GM10847 (cell line): Measurements from ENCODE around the gene RFX2.

Experiments
- POLR2A ChIP-seq: IDR thresholded peaks from 2 replicates; pipeline ENCODE4 v1.6.1; 2011; ENCODE audit not compliant: insufficient read length; ENCODE audit errors: extremely low read depth

RFX2 gene

DNA sequence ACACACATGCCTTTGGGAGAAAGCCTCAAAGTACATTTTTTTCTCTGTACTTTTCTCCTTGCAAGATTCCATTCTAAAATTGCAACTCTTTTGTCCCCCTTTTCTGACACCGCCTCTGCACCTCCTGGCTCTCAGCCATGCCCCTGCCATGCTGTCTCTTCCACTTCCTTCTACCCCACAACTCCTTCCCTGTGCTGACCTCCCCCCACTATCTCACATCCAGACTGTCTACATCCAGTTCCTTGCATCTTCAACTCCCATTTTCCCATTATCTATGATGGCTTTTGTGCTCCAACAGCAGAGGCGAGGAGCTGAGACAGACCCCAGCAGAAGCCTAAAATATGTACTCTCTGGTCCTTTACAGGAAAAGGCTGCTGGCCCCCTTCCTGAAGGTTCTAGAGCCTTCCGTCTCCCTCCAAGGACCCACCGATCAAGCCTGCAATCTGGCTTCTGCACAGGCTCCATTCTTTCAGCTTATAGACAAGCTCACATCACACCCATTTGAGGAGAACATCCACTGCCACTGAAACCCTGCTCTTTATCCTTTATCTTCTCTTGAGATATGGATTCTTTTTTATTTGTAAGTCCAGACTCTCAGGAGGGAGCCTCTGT is 50.2 kb downstream of the RFX2 start:
- no peak for TF ChIP-seq POLR2A

DNA sequence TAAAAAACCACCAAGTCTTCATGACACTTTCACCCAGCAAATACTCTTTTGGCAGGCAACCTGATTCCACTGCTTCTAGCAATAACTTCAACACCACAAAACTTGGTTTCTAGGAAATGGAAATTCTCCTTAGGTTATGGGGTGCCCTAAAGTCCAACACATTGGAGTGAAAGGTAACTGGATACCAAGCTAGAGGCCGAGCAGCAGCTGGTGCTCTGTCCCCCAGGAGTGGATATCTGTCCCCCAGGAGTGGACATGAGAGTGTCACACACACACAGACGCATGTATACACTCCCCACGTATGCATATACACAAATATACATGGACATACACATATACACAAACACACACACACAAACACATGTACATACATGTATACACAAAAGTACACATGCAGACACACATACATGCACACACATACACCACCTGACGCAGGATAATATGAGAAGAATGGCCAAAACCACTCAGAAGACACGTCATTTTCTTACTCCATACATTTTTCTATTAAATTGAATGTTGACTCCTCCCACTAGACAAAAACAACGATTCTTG is 50.8 kb downstream of the RFX2 start:
- TF ChIP-seq POLR2A, result no peak

DNA sequence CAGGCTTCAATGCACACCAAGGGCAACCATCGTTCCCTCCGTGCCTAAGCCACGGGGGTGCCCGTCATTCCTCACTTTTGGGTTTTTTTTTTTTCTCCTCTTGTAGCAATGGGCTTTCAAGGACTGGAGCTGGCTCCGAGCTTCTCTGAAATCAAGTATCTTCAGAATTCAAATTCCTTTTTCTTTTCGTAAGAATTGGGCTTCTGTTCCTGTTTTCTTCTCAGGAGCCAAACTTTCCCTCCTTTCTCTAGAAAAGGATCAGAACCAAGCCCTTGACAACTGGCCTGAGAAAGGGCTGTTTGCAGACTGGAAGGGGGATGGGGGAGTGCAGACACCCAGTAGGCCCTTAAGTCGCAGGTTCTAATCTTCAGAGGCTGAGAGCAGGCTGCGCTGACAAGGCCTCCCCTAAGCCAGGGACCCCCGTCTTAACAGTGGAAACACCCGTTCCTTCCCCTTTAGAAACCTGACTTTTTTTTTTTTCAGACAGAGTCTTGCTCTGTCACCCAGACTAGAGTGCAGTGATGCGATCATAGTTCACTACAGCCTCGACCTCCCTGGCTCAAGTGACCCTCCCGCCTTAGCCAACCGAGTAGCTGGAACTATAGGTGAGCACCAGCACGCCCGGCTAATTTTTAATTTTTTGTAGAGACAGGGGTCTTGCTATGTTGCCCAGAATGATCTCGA is 51.6 kb downstream of the RFX2 start:
- TF ChIP-seq POLR2A, result no peak

DNA sequence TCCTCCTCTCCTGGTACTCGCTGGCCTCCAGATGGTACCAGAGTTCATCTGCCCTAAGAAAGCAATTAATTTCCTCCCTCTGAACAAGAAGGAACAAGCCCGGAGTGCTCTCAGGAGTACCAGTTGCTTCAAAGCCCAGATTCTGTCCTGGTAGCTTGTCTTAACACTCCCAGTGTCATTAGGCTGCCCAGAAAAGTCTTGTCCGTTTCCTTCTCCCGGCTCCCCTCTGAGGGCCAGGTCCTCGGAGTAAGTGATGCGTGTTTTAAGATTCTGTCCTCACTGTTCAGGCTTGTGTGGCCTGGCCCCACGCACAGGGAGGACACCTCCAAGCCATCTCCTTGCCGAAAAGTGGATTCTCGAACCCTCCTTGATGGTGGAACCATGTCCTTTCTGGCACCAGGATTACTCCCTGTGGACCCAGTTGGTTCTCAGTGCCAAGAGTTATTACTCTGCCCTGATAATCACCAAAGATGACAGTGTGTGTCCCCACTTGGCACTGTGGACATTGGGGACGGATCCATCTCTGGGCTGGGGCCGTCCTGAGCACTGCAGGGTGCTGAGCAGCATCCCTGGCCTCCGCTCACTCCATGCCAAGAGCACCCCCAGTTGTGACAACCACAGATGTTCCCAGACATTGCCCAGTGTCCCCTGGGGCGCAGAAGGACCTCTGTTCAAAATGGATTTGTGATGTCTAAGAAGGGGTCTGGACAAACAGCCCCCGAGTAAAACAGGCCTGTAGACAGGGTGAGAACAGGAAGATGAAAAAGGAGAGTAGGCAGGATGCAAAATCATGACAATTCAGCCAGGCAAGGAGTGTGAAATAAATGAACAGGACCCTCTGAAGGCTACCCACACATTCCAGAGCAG is 52.4 kb downstream of the RFX2 start:
- TF ChIP-seq POLR2A, result no peak

- no peak for TF ChIP-seq POLR2A
These were observed 53.3 kb downstream of the RFX2 start for GRCh38 chr19:6056801-6057650.

- no peak for TF ChIP-seq POLR2A
These were observed 54.0 kb downstream of the RFX2 start for GRCh38 chr19:6056282-6056741.

GRCh38 chr19:6055013-6055795 is 55.1 kb downstream of the RFX2 start:
- TF ChIP-seq POLR2A, result no peak

DNA sequence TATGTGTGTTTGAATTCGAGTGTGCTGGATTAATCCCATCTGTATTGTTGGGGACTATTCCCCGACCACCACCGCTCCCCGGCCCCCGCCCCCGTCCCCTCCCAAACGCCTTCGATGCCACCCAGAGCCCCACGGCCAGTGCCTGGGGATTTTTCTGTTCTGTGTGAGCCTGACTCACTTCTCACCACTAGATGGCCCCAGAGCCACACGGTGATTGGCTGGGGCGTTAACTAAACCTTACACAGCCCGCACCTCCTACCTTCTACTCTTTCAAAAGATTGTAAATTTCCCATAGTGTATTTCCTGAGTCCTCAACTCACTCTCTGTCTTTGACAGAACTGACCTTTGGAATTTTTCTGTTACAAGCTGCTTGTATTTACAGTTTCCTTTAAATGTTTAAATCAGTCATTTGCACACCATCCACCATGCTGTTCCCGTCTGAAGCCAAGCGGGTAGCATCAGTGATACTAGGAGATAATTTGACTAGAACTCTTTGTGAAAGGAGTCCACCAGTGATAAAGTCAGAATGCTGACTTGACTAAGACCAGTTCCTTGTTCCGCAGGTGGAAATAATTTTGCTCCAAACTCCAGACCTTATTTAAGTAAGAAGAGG is 61.4 kb downstream of the RFX2 start:
- no peak for TF ChIP-seq POLR2A

- TF ChIP-seq POLR2A, result no peak
These were observed 62.0 kb downstream of the RFX2 start for GRCh38 chr19:6048348-6048747.

GRCh38 chr19:6047741-6048251 is 62.5 kb downstream of the RFX2 start:
- TF ChIP-seq POLR2A, result no peak

DNA sequence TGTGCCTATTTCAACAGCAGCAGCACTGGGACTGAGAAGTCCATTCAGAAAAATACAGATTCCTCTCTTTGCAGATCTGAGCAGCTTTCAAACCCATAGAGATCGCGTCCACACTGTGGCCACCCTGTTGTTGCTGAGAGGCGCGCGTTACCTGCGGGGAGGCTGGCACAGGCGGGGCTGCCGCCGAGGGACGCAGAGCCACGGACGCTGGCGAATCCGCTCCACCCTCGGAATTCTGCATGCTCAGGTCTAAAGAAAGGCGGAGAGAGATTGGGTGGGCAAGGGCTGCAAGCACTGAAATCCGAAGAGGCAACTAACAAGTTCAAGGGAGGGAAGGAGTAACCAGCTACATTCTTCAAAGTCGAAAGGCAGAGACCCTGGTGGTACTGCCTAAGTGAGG is 63.0 kb downstream of the RFX2 start:
- TF ChIP-seq POLR2A, result no peak

DNA sequence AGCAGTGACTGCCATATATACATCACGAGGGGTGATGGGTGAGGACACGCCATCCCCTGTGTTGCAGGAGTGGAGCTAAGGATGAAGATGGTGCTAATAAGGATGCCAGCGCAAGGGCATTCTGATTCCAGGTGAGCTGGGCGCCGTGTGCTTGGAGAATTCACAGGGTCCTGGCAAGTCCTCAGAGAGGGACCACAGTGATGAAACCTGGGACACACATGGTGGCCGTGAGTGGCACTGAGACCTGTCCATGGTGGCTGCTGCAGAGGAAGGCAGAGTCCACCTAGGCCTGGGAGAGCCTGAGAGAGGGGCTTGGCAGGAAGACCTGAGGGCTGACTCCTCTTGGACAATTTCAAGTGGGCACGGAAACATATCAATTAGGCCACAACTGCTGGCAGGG is 65.2 kb downstream of the RFX2 start:
- no peak for TF ChIP-seq POLR2A

DNA sequence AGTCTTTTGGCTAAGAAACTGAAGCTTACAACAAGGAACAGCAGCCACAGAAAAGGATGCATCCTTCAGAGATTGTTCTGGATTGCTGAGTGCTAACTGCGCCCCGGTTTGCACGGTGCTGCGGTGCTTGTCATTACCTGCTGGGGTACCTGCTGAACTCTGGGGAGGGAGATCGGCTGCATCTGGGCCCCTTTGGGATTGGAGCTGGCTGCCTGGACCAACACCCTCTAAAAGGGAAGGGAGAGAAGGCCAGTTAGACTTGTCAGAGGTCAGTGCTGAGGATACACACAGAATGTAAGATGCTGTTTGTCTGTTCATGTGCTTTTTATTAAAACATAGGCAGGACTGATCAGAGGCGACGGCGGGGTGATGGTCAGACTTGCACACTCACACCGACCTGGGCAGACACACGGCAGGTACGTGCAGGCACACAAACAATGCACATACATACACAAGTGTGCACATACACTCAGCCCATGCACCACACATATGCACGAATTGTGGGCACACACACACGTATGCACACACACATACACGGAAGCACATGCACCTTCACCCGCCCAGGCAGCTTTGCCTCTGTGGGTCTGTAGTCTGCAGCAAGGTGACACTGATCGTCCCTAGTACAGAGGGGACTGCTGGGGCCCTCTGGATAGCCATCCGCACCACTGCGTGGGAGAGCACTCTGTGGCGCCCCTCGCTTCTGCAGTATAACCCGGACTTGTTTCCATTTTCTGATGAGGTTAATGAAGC is 66.1 kb downstream of the RFX2 start:
- TF ChIP-seq POLR2A, result no peak
